GM12891 (cell line): ENCODE data around the gene ZNF548.

Experiments used
- PAX5 ChIP-seq: IDR thresholded peaks from 2 replicates; pipeline ENCODE4 v1.6.1; 2011; ENCODE audit warnings: low read length, moderate library complexity, mild to moderate bottlenecking; ENCODE audit not compliant: insufficient read depth, severe bottlenecking
- POLR2A ChIP-seq: IDR thresholded peaks from 2 replicates; pipeline ENCODE4 v1.6.1; 2011; ENCODE audit warnings: low read depth, low read length, control low read depth
- POLR2AphosphoS5 ChIP-seq: IDR thresholded peaks from 2 replicates; pipeline ENCODE4 v1.6.1; 2011; ENCODE audit warnings: low read depth, low read length, control low read depth
- POU2F2 ChIP-seq: IDR thresholded peaks from 2 replicates; pipeline ENCODE4 v1.6.1; 2011; ENCODE audit warnings: low read depth, mild to moderate bottlenecking, control low read depth, low read length, moderate library complexity
- SPI1 ChIP-seq: IDR thresholded peaks from 2 replicates; pipeline ENCODE4 v1.6.1; 2011; ENCODE audit warnings: low read depth, low read length, control low read depth
- TAF1 ChIP-seq: IDR thresholded peaks from 2 replicates; pipeline ENCODE4 v1.6.1; 2011; ENCODE audit warnings: low read depth, low read length, control low read depth

DNA sequence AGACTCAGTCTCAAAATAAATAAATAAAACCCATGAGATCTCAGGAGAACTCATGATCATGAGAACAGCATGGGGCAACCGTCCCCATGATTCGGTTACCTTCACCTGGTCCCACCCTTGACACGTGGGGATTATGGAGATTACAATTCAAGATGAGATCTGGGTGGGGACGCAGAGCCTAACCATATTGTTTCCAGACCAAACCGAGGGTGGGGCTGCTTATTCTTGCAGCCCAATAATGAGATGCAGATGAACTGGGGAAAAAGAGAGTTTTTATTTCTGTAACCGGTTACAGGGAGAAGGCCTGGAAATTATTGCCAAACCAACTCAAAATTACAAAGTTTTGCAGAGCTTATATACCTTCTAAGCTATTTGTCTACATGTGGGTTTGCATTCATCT, 13.5 kb upstream of the ZNF548 start:
- TF ChIP-seq POLR2A (no peak), POLR2AphosphoS5 (no peak), SPI1 (no peak), TAF1 (no peak), POU2F2 (no peak), PAX5 (no peak)
